K562 (cell line): ENCODE data around the gene TMEM86A. TPM values are rescaled to one million over a fixed set of nuclear protein-coding genes. Genes with fewer than 3 reads are reported as not detected.

ENCODE experiments used
- ATAC-seq: fragments of 200-7000 bp; cut with Tn5 transposase; 3 replicates; pipeline ENCODE4 v1.9.1; 2020; ENCODE audit warnings: moderate library complexity
- BruUV-seq: library from RNA; stranded (reverse); fragments of 400-500 nt; replicated peaks from 2 replicates; lab custom pipeline; 2021; lab: Mats Ljungman, UMichigan
- CTCF ChIA-PET: fragments of 300-600 bp; formaldehyde crosslinking; extraction: SDS; loops from one replicate; lab custom pipeline; 2021; ENCODE audit warnings: low intra/inter-chr PET ratio; lab: Yijun Ruan, JAX
- POLR2A ChIA-PET: fragments of 300-600, 350-650 bp; sonication (Branson Sonifier 250); formaldehyde crosslinking; extraction: SDS; loops from one replicate; lab custom pipeline; 2021; ENCODE audit warnings: antibody characterized with exemption, inconsistent platforms; lab: Yijun Ruan, JAX
- DNase-seq, 4 experiments: peaks; one replicate each; pipeline versions ENCODE4 v3.0.0 to v3.0.0-alpha.2; 2011 to 2018; ENCODE audit warnings: low spot score in 3 of 4, mixed read lengths in 3 of 4; ENCODE audit errors: extremely low read depth in 1 of 4
- FAIRE-seq: peaks from 2 replicates; lab custom pipeline; 2011; peaks lifted over from hg19 to GRCh38; lab: Jason Lieb, UNC
- H2AFZ ChIP-seq: 2 replicates; pipeline ENCODE4 v1.6.0; 2011; ENCODE audit warnings: low read depth, low read length, control low read depth, inconsistent platforms
- H3K27ac ChIP-seq: fragments of 200-600 bp; 3 replicates; pipeline ENCODE4 v1.8.0; 2011; ENCODE audit warnings: low read depth, mild to moderate bottlenecking, control low read depth, inconsistent platforms, low read length, moderate library complexity, mixed read lengths; ENCODE audit errors: extremely low read depth
- H3K27me3 ChIP-seq, 2 experiments: fragments of 300-600 bp in 1 of 2; 2 replicates in 1 of 2; 3 replicates in 1 of 2; pipeline versions ENCODE4 v1.6.0 to v1.8.0; 2011; ENCODE audit warnings: inconsistent platforms in 2 of 2, low read length in 2 of 2, mild to moderate bottlenecking in 1 of 2, mixed read lengths in 1 of 2, moderate library complexity in 1 of 2; ENCODE audit not compliant: control insufficient read depth in 2 of 2, insufficient read depth in 2 of 2
- H3K36me3 ChIP-seq: fragments of 300-600 bp; 3 replicates; pipeline ENCODE4 v1.8.0; 2011; ENCODE audit warnings: mild to moderate bottlenecking, low read length, inconsistent platforms; ENCODE audit not compliant: control insufficient read depth, insufficient read depth
- H3K4me1 ChIP-seq, 2 experiments: fragments of 200-600 bp in 1 of 2; replicated peaks in 1 of 2; 2 replicates in 1 of 2; 3 replicates in 1 of 2; pipeline versions ENCODE4 v1.5.1 to v1.8.0; 2011; ENCODE audit warnings: inconsistent platforms in 2 of 2, low read length in 2 of 2, mild to moderate bottlenecking in 1 of 2, mixed read lengths in 1 of 2, moderate library complexity in 1 of 2; ENCODE audit not compliant: control insufficient read depth in 2 of 2, insufficient read depth in 2 of 2
- H3K4me2 ChIP-seq: 2 replicates; pipeline ENCODE4 v1.6.1; 2011; ENCODE audit warnings: low read length, control low read depth, inconsistent platforms, mixed read lengths; ENCODE audit not compliant: insufficient read depth
- H3K4me3 ChIP-seq: fragments of 200-600 bp; sonication (generic), shearing (Covaris generic); 2 replicates; pipeline ENCODE4 v1.5.1; 2016; ENCODE audit warnings: control low read depth, inconsistent platforms
- H3K79me2 ChIP-seq: fragments of 200-600 bp; 3 replicates; pipeline ENCODE4 v1.8.0; 2011; ENCODE audit warnings: low read length, inconsistent platforms; ENCODE audit not compliant: control insufficient read depth, insufficient read depth
- H3K9ac ChIP-seq, 2 experiments: 2 replicates each; pipeline versions ENCODE4 v1.6.0 to v1.6.1; 2011; ENCODE audit warnings: low read depth in 2 of 2, low read length in 2 of 2, control low read depth in 1 of 2, inconsistent platforms in 1 of 2, mild to moderate bottlenecking in 1 of 2, mixed read lengths in 1 of 2; ENCODE audit not compliant: insufficient read depth in 1 of 2
- H3K9me1 ChIP-seq: one replicate; pipeline ENCODE4 v1.6.0; 2011; ENCODE audit warnings: inconsistent platforms, mild to moderate bottlenecking, low read length, moderate library complexity; ENCODE audit not compliant: control insufficient read depth, insufficient read depth
- H3K9me3 ChIP-seq: replicated peaks from 2 replicates; pipeline ENCODE4 v1.5.1; 2011; ENCODE audit warnings: low read depth, low read length, inconsistent platforms; ENCODE audit not compliant: control insufficient read depth, insufficient read depth
- H4K20me1 ChIP-seq: replicated peaks from 2 replicates; pipeline ENCODE4 v1.6.1; 2011; ENCODE audit warnings: low read length, inconsistent platforms, mixed read lengths; ENCODE audit not compliant: control insufficient read depth, insufficient read depth
- DPF2 ChIP-seq: fragments of 450-650 bp; IDR thresholded peaks from 2 replicates; pipeline ENCODE4 v1.6.1; 2016
- E2F6 ChIP-seq, 2 experiments: IDR thresholded peaks; 2 replicates each; pipeline ENCODE4 v1.6.1; 2011; ENCODE audit warnings: borderline replicate concordance in 1 of 2, control low read depth in 1 of 2, low read depth in 1 of 2, low read length in 1 of 2, mild to moderate bottlenecking in 1 of 2, mixed read lengths in 1 of 2, moderate library complexity in 1 of 2; ENCODE audit not compliant: insufficient read depth in 1 of 2, insufficient read length in 1 of 2, poor library complexity in 1 of 2, severe bottlenecking in 1 of 2; ENCODE audit errors: extremely low read depth in 1 of 2
- FIP1L1 ChIP-seq: fragments of 200-400 bp; formaldehyde crosslinking; IDR thresholded peaks from 2 replicates; pipeline ENCODE4 v1.6.1; 2018; ENCODE audit warnings: mild to moderate bottlenecking, low read depth, low read length; ENCODE audit not compliant: poor library complexity, severe bottlenecking
- GATAD2A ChIP-seq: fragments of 450-650 bp; IDR thresholded peaks from 2 replicates; pipeline ENCODE4 v1.6.1; 2017
- LEF1 ChIP-seq: fragments of 450-650 bp; IDR thresholded peaks from 2 replicates; pipeline ENCODE4 v1.6.1; 2016; ENCODE audit warnings: mild to moderate bottlenecking
- MITF ChIP-seq: IDR thresholded peaks from 2 replicates; pipeline ENCODE4 v1.6.1; 2014; ENCODE audit warnings: antibody characterized with exemption
- MTA1 ChIP-seq: fragments of 450-650 bp; IDR thresholded peaks from 2 replicates; pipeline ENCODE4 v1.6.1; 2017; ENCODE audit warnings: borderline replicate concordance
- NCOA1 ChIP-seq: fragments of 450-650 bp; IDR thresholded peaks from 2 replicates; pipeline ENCODE4 v1.6.1; 2016; ENCODE audit warnings: low read depth
- NELFE ChIP-seq: IDR thresholded peaks from 2 replicates; pipeline ENCODE4 v1.6.1; 2011; ENCODE audit warnings: mild to moderate bottlenecking; ENCODE audit not compliant: insufficient read depth, insufficient read length
- NFIC ChIP-seq: fragments of 450-650 bp; IDR thresholded peaks from 2 replicates; pipeline ENCODE4 v1.6.1; 2017; ENCODE audit warnings: mild to moderate bottlenecking, inconsistent platforms
- NR2C1 ChIP-seq, 2 experiments: fragments of 450-650 bp; IDR thresholded peaks; 2 replicates each; pipeline ENCODE4 v1.6.1; 2017; ENCODE audit warnings: mild to moderate bottlenecking in 2 of 2, antibody characterized with exemption in 1 of 2, inconsistent platforms in 1 of 2, missing compliant biosample characterization in 1 of 2, missing genetic modification characterization in 1 of 2
- SMARCB1 ChIP-seq: IDR thresholded peaks from 2 replicates; pipeline ENCODE4 v1.6.1; 2011; ENCODE audit warnings: improper control_type of control experiment, low read depth; ENCODE audit not compliant: insufficient read length
- SPI1 ChIP-seq: IDR thresholded peaks from 2 replicates; pipeline ENCODE4 v1.6.1; 2011; ENCODE audit warnings: low read depth, low read length, control low read depth, borderline replicate concordance
- TFAP4 ChIP-seq: sonication (generic); formaldehyde crosslinking; IDR thresholded peaks from 2 replicates; pipeline ENCODE4 v1.8.0; 2022; ENCODE audit warnings: missing genetic modification reagents, mild to moderate bottlenecking, moderate library complexity, borderline replicate concordance
- WGBS: fragments of 100-300 bp; shearing (Covaris generic); methylation state at CpG from one replicate; pipeline ENCODE4 v1.1.6; 2016; ENCODE audit warnings: low coverage, mixed read lengths; ENCODE audit not compliant: insufficient coverage; ENCODE audit errors: missing lambda C conversion rate; 5-methylcytosine and 5-hydroxymethylcytosine counted together
- in situ Hi-C: fragments of 300-500 bp; cut with MboI; formaldehyde crosslinking; loops from 4 replicates; pipeline ENCODE4 v1.15.0; 2018; ENCODE audit warnings: inconsistent platforms, mixed read lengths
- intact Hi-C: fragments of 100-400 bp; cut with micrococcal nuclease; formaldehyde crosslinking; loops from 2 replicates; pipeline ENCODE4 v1.14.2; 2022
- polyA plus RNA-seq, 8 experiments: library from polyadenylated mRNA; depleted of rRNA in 4 of 8; stranded (reverse) in 5 of 8; unstranded in 3 of 8; fragments of >200 nt; fragmentation: Nextera tagmentation in 2 of 8; fragmentation: Illumina TruSeq in 1 of 8; extraction: Ambion mirVana in 2 of 8; extraction: Trizol in 1 of 8; gene quantifications; 2 replicates each; pipeline versions ENCODE4 v1.2.1 to v1.2.3, GENCODE V29; 2011 to 2014; ENCODE audit warnings: inconsistent platforms in 1 of 8, missing spikeins in 1 of 8
- total RNA-seq, 7 experiments: library from RNA; depleted of rRNA in 6 of 7; stranded (reverse); fragments of >200 nt in 6 of 7; fragmentation: Illumina TruSeq in 2 of 7; extraction: Trizol in 2 of 7; gene quantifications; 2 replicates each; pipeline versions ENCODE4 v1.2.1 to v1.2.3, GENCODE V29; 2011 to 2021; ENCODE audit warnings: low replicate concordance in 1 of 7

Gene TMEM86A
- total and polyA plus RNA-seq, 9 of the 15 experiments (the other 6 are each of a cell fraction or from before 2014, with no cell fraction given): 0.22 to 1.3 (median 0.40) TPM; not detected in 2

GRCh38 chr11:18707811-18708340, 9.3 kb downstream of the TMEM86A start:
- H3K9ac ChIP-seq: no peak overlapping the region
- CTCF ChIA-PET: no interaction called here

GRCh38 chr11:18709414-18709813, 10.8 kb downstream of the TMEM86A start:
- Histone ChIP-seq H3K4me2 (no peak overlapping the region), H4K20me1 (no peaks in the 10 kb centered on the region), H3K9ac (no peak overlapping the region), H3K27ac (no peak overlapping the region), H2AFZ (no peak overlapping the region), H3K4me1 (peaks cover 4 to 7% of the 10 kb centered on the region in 2 experiments; a peak in 4 of 5 replicates), H3K9me3 (no peaks in the 10 kb centered on the region), H3K4me3 (no peak overlapping the region), H3K79me2 (no peaks in the 10 kb centered on the region), H3K27me3 (peaks cover 30 to 77% of the 10 kb centered on the region in 2 experiments; a peak in 4 of 5 replicates), H3K9me1 (no peaks in the 10 kb centered on the region), H3K36me3 (no peaks in the 10 kb centered on the region)
- BruUV-seq: no TSS peak
- WGBS: 0% methylated on average over 4 of the region's 4 CpGs
- FAIRE-seq: no peak
- ChIA-PET CTCF (no interaction called here), POLR2A (no interaction called here)
- no peak for ATAC-seq
- intact Hi-C loops (no loop called here), in situ Hi-C loops (no loop called here)
- TF ChIP-seq NELFE: no peak
- no peak for TF ChIP-seq GATAD2A
- no peak for TF ChIP-seq MITF
- TF ChIP-seq TFAP4 (CRISPR knock-in tag): no peak
- TF ChIP-seq FIP1L1: no peak
- TF ChIP-seq SMARCB1: no peak
- TF ChIP-seq SPI1: no peak
- TF ChIP-seq MTA1: no peak
- no peak for TF ChIP-seq DPF2
- DNase-seq: no peak

More at GRCh38 chr11:18707811-18708340, 9.3 kb downstream of the TMEM86A start:
- no peak overlapping the region for H3K4me2 ChIP-seq
- peaks cover 26 to 65% of the 10 kb centered on the region in 2 experiments; a peak in 4 of 5 replicates for H3K27me3 ChIP-seq
- 2% methylated on average over 12 of the region's 12 CpGs for WGBS
- H2AFZ ChIP-seq: no peak overlapping the region
- no peak for DNase-seq
- intact Hi-C loops (no loop called here), in situ Hi-C loops (no loop called here)
- FAIRE-seq: no peak
- BruUV-seq: no TSS peak
- no peak overlapping the region for H3K27ac ChIP-seq
- POLR2A ChIA-PET: no interaction called here
- H4K20me1 ChIP-seq: no peaks in the 10 kb centered on the region
- H3K4me1 ChIP-seq: peaks cover 4 to 7% of the 10 kb centered on the region in 2 experiments; a peak in 4 of 5 replicates
- no peaks in the 10 kb centered on the region for H3K79me2 ChIP-seq
- no peaks in the 10 kb centered on the region for H3K36me3 ChIP-seq
- ATAC-seq: no peak
- no peak overlapping the region for H3K4me3 ChIP-seq
- no peaks in the 10 kb centered on the region for H3K9me1 ChIP-seq
- H3K9me3 ChIP-seq: no peaks in the 10 kb centered on the region
- TF ChIP-seq LEF1: no peak
- TF ChIP-seq E2F6 (IDR thresholded peaks at IDR 0.05; ENCODE audit: borderline replicate concordance in 1 of 2, extremely low read depth in 1 of 2, insufficient read depth in 1 of 2, insufficient read length in 1 of 2, low read depth in 1 of 2, low read length in 1 of 2, poor library complexity in 1 of 2, severe bottlenecking in 1 of 2): no peak
- no peak for TF ChIP-seq NCOA1
- no peak for TF ChIP-seq NR2C1 (IDR thresholded peaks at IDR 0.05)
- no peak for TF ChIP-seq NR2C1 (tag; IDR thresholded peaks at IDR 0.05)
- no peak for TF ChIP-seq NFIC
- TF ChIP-seq DPF2: no peak
- TF ChIP-seq, all 486 proteins: peak for 0
